ENCODE measurements around the gene CLDND2. TPM values are rescaled to one million over a fixed set of nuclear protein-coding genes. Genes with fewer than 3 reads are reported as not detected.
"Not testable (repeated sequence)": the region's sequence is repeated elsewhere in the genome, so short reads cannot be mapped to it uniquely, and the experiment has no call there.

The CLDND2 gene
- total and polyA plus RNA-seq, 2 donors (not counting 1 experiment from before 2014, with no cell fraction given), result not detected

GRCh38 chr19:51398096-51398704, 29.4 kb upstream of the CLDND2 start:
- H3K9ac ChIP-seq (ENCODE audit: insufficient read depth, low read length), result no peak overlapping the region
- H2AFZ ChIP-seq (ENCODE audit: low read length), result no peak overlapping the region
- DNase-seq (ENCODE audit: low read depth in 2 of 2), result peak; percentile 6 to 29
- TF ChIP-seq EZH2 (IDR thresholded peaks at IDR 0.05; ENCODE audit: low read length, missing control alignments) (no peak), CTCF (conservative IDR thresholded peaks at IDR 0.05 in 1 of 2, IDR thresholded peaks at IDR 0.05 in 1 of 2; ENCODE audit: low read depth in 1 of 2, low read length in 2 of 2) (peak; percentile 54 to 59)
- H3K4me2 ChIP-seq (ENCODE audit: extremely low read depth, insufficient read depth, low read length), result no peak overlapping the region
- no peaks in the 10 kb centered on the region for H4K20me1 ChIP-seq (ENCODE audit: control insufficient read depth, extremely low read depth, insufficient read depth, low read length)
- H3K79me2 ChIP-seq (ENCODE audit: control insufficient read depth, insufficient read depth, low read length), result no peaks in the 10 kb centered on the region
- H3K4me1 ChIP-seq (ENCODE audit: control insufficient read depth, extremely low read depth, insufficient read depth, low read length), result peaks cover 6% of the 10 kb centered on the region
- H3K27ac ChIP-seq (ENCODE audit: insufficient read depth, low read length), result no peak overlapping the region
- no peaks in the 10 kb centered on the region for H3K9me3 ChIP-seq (ENCODE audit: control insufficient read depth, insufficient read depth, low read depth, low read length)
- H3K36me3 ChIP-seq (ENCODE audit: control insufficient read depth, insufficient read depth, low read length), result no peaks in the 10 kb centered on the region
- H3K4me3 ChIP-seq (replicated peaks in 1 of 4; ENCODE audit: control extremely low read depth in 1 of 4, insufficient read depth in 1 of 4, low read depth in 3 of 4, low read length in 4 of 4), result no peak overlapping the region
- no peaks in the 10 kb centered on the region for H3K27me3 ChIP-seq (ENCODE audit: control insufficient read depth, insufficient read depth, low read length)

DNA sequence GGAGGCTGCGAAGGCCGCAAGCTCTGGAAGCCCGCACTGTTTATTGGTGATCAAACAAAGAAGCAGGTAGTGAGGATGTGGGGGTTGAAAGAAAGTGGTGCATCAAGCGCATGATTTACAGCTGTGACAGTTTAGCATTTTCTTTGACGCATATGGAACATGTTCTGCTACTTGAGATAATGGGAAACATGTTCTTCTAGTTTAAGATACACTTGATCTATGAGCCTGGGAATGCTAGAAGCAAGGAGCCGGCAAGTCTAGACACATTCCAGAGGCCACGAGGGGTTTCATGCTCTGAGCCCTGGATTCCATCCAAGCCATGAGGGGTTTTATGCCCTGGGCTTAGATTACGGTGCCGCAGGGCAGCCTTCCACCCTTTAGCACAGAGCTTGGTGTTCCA, 28.6 kb upstream of the CLDND2 start:
- not testable (repeated sequence) for H3K4me3 ChIP-seq (replicated peaks in 1 of 4; ENCODE audit: control extremely low read depth in 1 of 4, insufficient read depth in 1 of 4, low read depth in 3 of 4, low read length in 4 of 4); DNase-seq (ENCODE audit: low read depth in 2 of 2)

DNA sequence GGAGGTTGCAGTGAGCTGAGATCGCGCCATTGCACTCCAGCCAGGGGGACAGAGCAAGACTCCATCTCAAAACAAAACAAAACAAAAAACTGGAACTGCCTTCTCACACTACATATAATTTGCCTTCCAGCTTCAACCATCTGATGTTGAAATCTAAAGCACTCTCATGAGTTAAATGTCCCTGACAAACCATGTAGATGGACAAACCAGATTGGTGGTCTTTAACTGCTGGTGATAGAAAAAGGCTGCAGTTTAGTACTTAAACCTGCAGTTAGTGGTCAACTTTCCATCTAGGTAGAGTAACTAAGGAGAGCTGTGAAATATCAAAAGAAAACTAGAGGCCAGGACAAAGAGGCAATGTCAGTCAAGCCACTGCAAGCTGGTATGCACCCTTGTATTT, 27.4 kb upstream of the CLDND2 start:
- H3K4me1 ChIP-seq (ENCODE audit: control insufficient read depth, extremely low read depth, insufficient read depth, low read length), result peaks cover 6% of the 10 kb centered on the region
- no peak overlapping the region for H3K4me2 ChIP-seq (ENCODE audit: extremely low read depth, insufficient read depth, low read length)
- TF ChIP-seq EZH2 (IDR thresholded peaks at IDR 0.05; ENCODE audit: low read length, missing control alignments) (no peak), CTCF (conservative IDR thresholded peaks at IDR 0.05 in 1 of 2, IDR thresholded peaks at IDR 0.05 in 1 of 2; ENCODE audit: low read depth in 1 of 2, low read length in 2 of 2) (no peak)
- H3K4me3 ChIP-seq (replicated peaks in 1 of 4; ENCODE audit: control extremely low read depth in 1 of 4, insufficient read depth in 1 of 4, low read depth in 3 of 4, low read length in 4 of 4), result no peak overlapping the region
- no peaks in the 10 kb centered on the region for H4K20me1 ChIP-seq (ENCODE audit: control insufficient read depth, extremely low read depth, insufficient read depth, low read length)
- H2AFZ ChIP-seq (ENCODE audit: low read length), result no peak overlapping the region
- no peaks in the 10 kb centered on the region for H3K9me3 ChIP-seq (ENCODE audit: control insufficient read depth, insufficient read depth, low read depth, low read length)
- H3K9ac ChIP-seq (ENCODE audit: insufficient read depth, low read length), result no peak overlapping the region
- no peak for DNase-seq (ENCODE audit: low read depth in 2 of 2)
- H3K79me2 ChIP-seq (ENCODE audit: control insufficient read depth, insufficient read depth, low read length), result no peaks in the 10 kb centered on the region
- H3K36me3 ChIP-seq (ENCODE audit: control insufficient read depth, insufficient read depth, low read length), result no peaks in the 10 kb centered on the region
- no peaks in the 10 kb centered on the region for H3K27me3 ChIP-seq (ENCODE audit: control insufficient read depth, insufficient read depth, low read length)
- H3K27ac ChIP-seq (ENCODE audit: insufficient read depth, low read length), result no peak overlapping the region

More for the DNA sequence above, 28.6 kb upstream of the CLDND2 start:
- H4K20me1 ChIP-seq (ENCODE audit: control insufficient read depth, extremely low read depth, insufficient read depth, low read length); H2AFZ ChIP-seq (ENCODE audit: low read length); H3K9me3 ChIP-seq (ENCODE audit: control insufficient read depth, insufficient read depth, low read depth, low read length); H3K27ac ChIP-seq (ENCODE audit: insufficient read depth, low read length); H3K9ac ChIP-seq (ENCODE audit: insufficient read depth, low read length); H3K27me3 ChIP-seq (ENCODE audit: control insufficient read depth, insufficient read depth, low read length); H3K36me3 ChIP-seq (ENCODE audit: control insufficient read depth, insufficient read depth, low read length); H3K79me2 ChIP-seq (ENCODE audit: control insufficient read depth, insufficient read depth, low read length); H3K4me2 ChIP-seq (ENCODE audit: extremely low read depth, insufficient read depth, low read length); H3K4me1 ChIP-seq (ENCODE audit: control insufficient read depth, extremely low read depth, insufficient read depth, low read length): not testable (repeated sequence)

Measured in fibroblast of lung (primary cell).